Mesendoderm (in vitro differentiated cells): ENCODE measurements around the gene SMURF2.
"Not testable (repeated sequence)": the region's sequence is repeated elsewhere in the genome, so short reads cannot be mapped to it uniquely, and the experiment has no call there.

Experiments used
- DNase-seq: peaks from one replicate; pipeline ENCODE4 v3.0.0; 2013
- H2AK5ac ChIP-seq: 2 replicates; pipeline ENCODE4 v1.6.1; 2013; ENCODE audit warnings: low read length, inconsistent platforms
- H2BK120ac ChIP-seq: 2 replicates; pipeline ENCODE4 v1.6.1; 2013; ENCODE audit warnings: low read depth, mild to moderate bottlenecking, low read length, moderate library complexity, mixed read lengths
- H2BK15ac ChIP-seq: replicated peaks from 2 replicates; pipeline ENCODE4 v1.6.1; 2013; ENCODE audit warnings: low read depth, mild to moderate bottlenecking, moderate library complexity
- H2BK5ac ChIP-seq: 2 replicates; pipeline ENCODE4 v1.6.1; 2013; ENCODE audit warnings: low read length, inconsistent platforms
- H3K18ac ChIP-seq: 2 replicates; pipeline ENCODE4 v1.6.1; 2013; ENCODE audit warnings: mild to moderate bottlenecking, low read length, mixed read lengths
- H3K23ac ChIP-seq: one replicate; pipeline ENCODE4 v1.6.1; 2013; ENCODE audit warnings: low read length
- H3K27ac ChIP-seq: 2 replicates; pipeline ENCODE4 v1.5.1; 2013; ENCODE audit warnings: low read depth, mild to moderate bottlenecking, inconsistent platforms, low read length, moderate library complexity
- H3K27me3 ChIP-seq: 2 replicates; pipeline ENCODE4 v1.6.1; 2013; ENCODE audit warnings: low read length, control low read depth, mild to moderate bottlenecking, inconsistent platforms; ENCODE audit not compliant: insufficient read depth, poor library complexity
- H3K36me3 ChIP-seq: 2 replicates; pipeline ENCODE4 v1.6.1; 2013; ENCODE audit warnings: low read length, inconsistent platforms; ENCODE audit not compliant: control insufficient read depth, insufficient read depth
- H3K4ac ChIP-seq: one replicate; pipeline ENCODE4 v1.6.1; 2013; ENCODE audit warnings: low read depth, mild to moderate bottlenecking, low read length, moderate library complexity
- H3K4me1 ChIP-seq: 2 replicates; pipeline ENCODE4 v1.6.1; 2013; ENCODE audit warnings: low read depth, low read length, inconsistent platforms; ENCODE audit not compliant: control insufficient read depth
- H3K4me2 ChIP-seq: 2 replicates; pipeline ENCODE4 v1.6.1; 2013; ENCODE audit warnings: low read length
- H3K4me3 ChIP-seq: 2 replicates; pipeline ENCODE4 v1.5.1; 2013; ENCODE audit warnings: mild to moderate bottlenecking, low read length
- H3K56ac ChIP-seq: one replicate; pipeline ENCODE4 v1.6.1; 2013; ENCODE audit warnings: low read length
- H3K79me1 ChIP-seq: 2 replicates; pipeline ENCODE4 v1.6.1; 2013; ENCODE audit warnings: low read length, inconsistent platforms
- H3K79me2 ChIP-seq: 2 replicates; pipeline ENCODE4 v1.6.1; 2013; ENCODE audit warnings: mild to moderate bottlenecking, low read length; ENCODE audit not compliant: control insufficient read depth, insufficient read depth
- H3K9ac ChIP-seq: 2 replicates; pipeline ENCODE4 v1.6.1; 2013; ENCODE audit warnings: low read length, inconsistent platforms
- H4K5ac ChIP-seq: one replicate; pipeline ENCODE4 v1.6.1; 2013; ENCODE audit warnings: low read length
- H4K8ac ChIP-seq: one replicate; pipeline ENCODE4 v1.6.1; 2013; ENCODE audit warnings: low read depth, mild to moderate bottlenecking, control low read depth, low read length, moderate library complexity
- WGBS: extraction: QIAGEN DNeasy Blood & Tissue Kit; methylation state at CpG from one replicate; pipeline ENCODE4 v1.1.7; 2013; ENCODE audit warnings: low lambda C conversion rate, missing lambda C conversion rate; ENCODE audit not compliant: insufficient coverage; ENCODE audit errors: extremely low coverage; 5-methylcytosine and 5-hydroxymethylcytosine counted together

SMURF2 gene

DNA sequence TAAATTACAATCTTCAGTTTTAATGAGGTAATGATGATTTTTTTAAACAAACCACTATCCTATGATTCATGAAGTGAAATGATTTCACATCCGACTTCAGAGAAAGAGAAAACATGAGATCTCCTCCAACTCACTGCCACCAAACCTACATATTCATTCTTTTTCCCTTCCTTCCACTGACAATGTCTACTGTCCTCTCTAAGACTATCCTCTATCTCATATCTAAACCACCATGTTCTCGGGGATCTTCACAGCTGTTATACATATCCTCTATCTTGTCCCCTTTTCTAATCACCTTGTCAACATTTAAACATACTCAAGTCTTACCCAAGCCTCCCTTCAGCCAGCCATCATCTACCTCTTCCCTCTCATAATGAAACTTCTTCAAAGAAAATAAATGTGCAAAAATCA lies 53.5 kb downstream of the SMURF2 start:
- Histone ChIP-seq H2BK120ac (no peak overlapping the region), H3K18ac (no peak overlapping the region), H3K4ac (no peak overlapping the region), H4K5ac (no peak overlapping the region), H3K36me3 (no peaks in the 10 kb centered on the region), H3K23ac (no peak overlapping the region), H2BK15ac (no peak overlapping the region), H3K79me2 (peaks cover 10% of the 10 kb centered on the region), H3K4me2 (no peak overlapping the region), H4K8ac (no peak overlapping the region), H3K27me3 (no peaks in the 10 kb centered on the region), H2BK5ac (no peak overlapping the region), H3K9ac (no peak overlapping the region), H3K4me3 (no peak overlapping the region), H3K56ac (no peak overlapping the region), H2AK5ac (no peak overlapping the region), H3K79me1 (peaks cover 9% of the 10 kb centered on the region), H3K4me1 (no peaks in the 10 kb centered on the region), H3K27ac (no peak overlapping the region)
- WGBS, result no CpG with 5 or more reads among the region's 2 CpGs
- no peak for DNase-seq

DNA sequence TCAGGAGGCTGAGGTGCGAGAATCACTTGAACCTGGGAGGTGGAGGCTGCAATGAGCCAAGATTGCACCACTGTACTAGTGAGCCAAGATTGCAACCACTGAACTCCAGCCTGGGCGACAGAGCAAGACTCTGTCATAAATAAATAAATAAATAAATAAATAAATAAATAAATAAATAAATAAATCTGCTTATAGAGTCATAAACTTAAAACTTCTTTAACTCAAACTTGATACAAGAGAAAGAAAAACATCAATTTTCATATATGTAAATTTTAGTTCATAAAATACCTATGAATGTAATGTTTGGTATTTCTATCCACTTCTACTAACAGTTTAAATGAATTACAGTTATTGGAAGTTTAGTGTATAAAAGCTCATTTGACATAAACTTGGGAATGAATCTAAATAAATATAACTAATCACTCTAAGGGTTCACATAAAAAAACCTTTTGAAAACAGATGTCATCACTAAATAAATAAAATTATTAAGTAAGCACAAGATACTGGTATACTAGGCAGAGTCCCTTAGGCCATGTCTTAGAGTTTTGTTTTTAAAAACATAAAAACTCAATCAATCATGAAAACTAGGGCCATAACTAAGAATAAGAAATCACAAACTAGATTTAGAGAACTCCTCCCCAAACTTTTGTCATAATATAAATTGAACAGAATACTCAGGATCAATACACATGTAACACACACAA lies 54.1 kb downstream of the SMURF2 start:
- no peaks in the 10 kb centered on the region for H3K36me3 ChIP-seq
- no peak overlapping the region for H3K4ac ChIP-seq
- no peak overlapping the region for H2BK120ac ChIP-seq
- no peak for DNase-seq
- H3K9ac ChIP-seq, result no peak overlapping the region
- H2AK5ac ChIP-seq, result no peak overlapping the region
- H3K4me1 ChIP-seq, result no peaks in the 10 kb centered on the region
- no peak overlapping the region for H3K56ac ChIP-seq
- H2BK5ac ChIP-seq, result no peak overlapping the region
- H4K5ac ChIP-seq, result no peak overlapping the region
- H4K8ac ChIP-seq, result no peak overlapping the region
- H3K27ac ChIP-seq, result no peak overlapping the region
- no CpG with 5 or more reads among the region's 2 CpGs for WGBS
- no peak overlapping the region for H3K4me3 ChIP-seq
- no peaks in the 10 kb centered on the region for H3K27me3 ChIP-seq
- H3K4me2 ChIP-seq, result no peak overlapping the region
- H3K79me1 ChIP-seq, result peaks cover 9% of the 10 kb centered on the region
- no peak overlapping the region for H3K18ac ChIP-seq
- H2BK15ac ChIP-seq, result no peak overlapping the region
- no peak overlapping the region for H3K23ac ChIP-seq
- H3K79me2 ChIP-seq, result peaks cover 10% of the 10 kb centered on the region

- H3K4me1 ChIP-seq, DNase-seq, H2AK5ac ChIP-seq, H3K4me3 ChIP-seq, H2BK15ac ChIP-seq, H3K27ac ChIP-seq, H3K36me3 ChIP-seq, H3K4ac ChIP-seq, H3K27me3 ChIP-seq, H4K5ac ChIP-seq, H3K18ac ChIP-seq, H3K23ac ChIP-seq, H2BK120ac ChIP-seq, H2BK5ac ChIP-seq, H3K56ac ChIP-seq, H4K8ac ChIP-seq, H3K9ac ChIP-seq, H3K4me2 ChIP-seq, H3K79me1 ChIP-seq, H3K79me2 ChIP-seq: not testable (repeated sequence)
- WGBS, result no CpG with 5 or more reads among the region's 12 CpGs
Measured at GRCh38 chr17:64604532-64604931, 57.6 kb downstream of the SMURF2 start.

GRCh38 chr17:64603987-64604386 lies 58.1 kb downstream of the SMURF2 start:
- no peak overlapping the region for H2BK5ac ChIP-seq
- no peaks in the 10 kb centered on the region for H3K27me3 ChIP-seq
- peaks cover 1% of the 10 kb centered on the region for H3K79me2 ChIP-seq
- no peak for DNase-seq
- no peak overlapping the region for H3K27ac ChIP-seq
- peaks cover 3% of the 10 kb centered on the region for H3K79me1 ChIP-seq
- no peak overlapping the region for H4K5ac ChIP-seq
- no peak overlapping the region for H3K4me3 ChIP-seq
- H3K18ac ChIP-seq, result no peak overlapping the region
- H2AK5ac ChIP-seq, result no peak overlapping the region
- H2BK15ac ChIP-seq, result no peak overlapping the region
- H4K8ac ChIP-seq, result no peak overlapping the region
- no peaks in the 10 kb centered on the region for H3K36me3 ChIP-seq
- no peak overlapping the region for H3K4ac ChIP-seq
- H3K9ac ChIP-seq, result no peak overlapping the region
- no peaks in the 10 kb centered on the region for H3K4me1 ChIP-seq
- H3K23ac ChIP-seq, result no peak overlapping the region
- H2BK120ac ChIP-seq, result no peak overlapping the region
- H3K56ac ChIP-seq, result no peak overlapping the region
- no CpG with 5 or more reads among the region's 1 CpG for WGBS
- H3K4me2 ChIP-seq, result no peak overlapping the region

- H4K5ac ChIP-seq, result no peak overlapping the region
- H3K79me1 ChIP-seq, result peaks cover 2% of the 10 kb centered on the region
- no peaks in the 10 kb centered on the region for H3K4me1 ChIP-seq
- H3K4ac ChIP-seq, result no peak overlapping the region
- H3K27ac ChIP-seq, result no peak overlapping the region
- no CpG with 5 or more reads among the region's 1 CpG for WGBS
- no peak overlapping the region for H3K23ac ChIP-seq
- H3K4me3 ChIP-seq, result no peak overlapping the region
- no peak overlapping the region for H3K56ac ChIP-seq
- no peak overlapping the region for H3K4me2 ChIP-seq
- no peak overlapping the region for H2BK15ac ChIP-seq
- DNase-seq, result no peak
- H2AK5ac ChIP-seq, result no peak overlapping the region
- no peak overlapping the region for H3K18ac ChIP-seq
- no peaks in the 10 kb centered on the region for H3K36me3 ChIP-seq
- H4K8ac ChIP-seq, result no peak overlapping the region
- no peak overlapping the region for H3K9ac ChIP-seq
- H2BK120ac ChIP-seq, result no peak overlapping the region
- no peaks in the 10 kb centered on the region for H3K27me3 ChIP-seq
- H2BK5ac ChIP-seq, result no peak overlapping the region
- no peaks in the 10 kb centered on the region for H3K79me2 ChIP-seq
Measured at GRCh38 chr17:64599827-64600226, 62.3 kb downstream of the SMURF2 start.

GRCh38 chr17:64599187-64599676 lies 62.9 kb downstream of the SMURF2 start:
- Histone ChIP-seq H2BK5ac (no peak overlapping the region), H3K4me2 (no peak overlapping the region), H3K27ac (no peak overlapping the region), H2BK15ac (no peak overlapping the region), H3K4me3 (no peak overlapping the region), H3K4ac (no peak overlapping the region), H3K36me3 (no peaks in the 10 kb centered on the region), H2BK120ac (no peak overlapping the region), H3K9ac (no peak overlapping the region), H3K79me1 (peaks cover 2% of the 10 kb centered on the region), H3K56ac (no peak overlapping the region), H2AK5ac (no peak overlapping the region), H3K23ac (no peak overlapping the region), H3K27me3 (no peaks in the 10 kb centered on the region), H4K5ac (no peak overlapping the region), H3K18ac (no peak overlapping the region), H4K8ac (no peak overlapping the region), H3K4me1 (no peaks in the 10 kb centered on the region), H3K79me2 (no peaks in the 10 kb centered on the region)
- no peak for DNase-seq
- WGBS, result no CpG with 5 or more reads among the region's 10 CpGs
